HG03342 (cell line): ENCODE results near the gene CPS1.
A peak's percentile ranks its signal among the peaks of the same experiment; 100 is the strongest.

ENCODE experiments used
- ATAC-seq: cut with Tn5 transposase; IDR thresholded peaks from one replicate; pipeline ENCODE4 v1.9.1; 2021; ENCODE audit warnings: mild to moderate bottlenecking, moderate library complexity; ENCODE audit not compliant: unreplicated experiment

Gene CPS1

GRCh38 chr2:210599476-210599875, 43.1 kb downstream of the CPS1 start:
- ATAC-seq, result no peak

GRCh38 chr2:210604666-210605065, 48.3 kb downstream of the CPS1 start:
- ATAC-seq, result no peak

- no peak for ATAC-seq
Observed at GRCh38 chr2:210606001-210606400, 49.6 kb downstream of the CPS1 start.

- peak; percentile 72 for ATAC-seq
Observed at GRCh38 chr2:210611466-210611865, 55.1 kb downstream of the CPS1 start.

DNA sequence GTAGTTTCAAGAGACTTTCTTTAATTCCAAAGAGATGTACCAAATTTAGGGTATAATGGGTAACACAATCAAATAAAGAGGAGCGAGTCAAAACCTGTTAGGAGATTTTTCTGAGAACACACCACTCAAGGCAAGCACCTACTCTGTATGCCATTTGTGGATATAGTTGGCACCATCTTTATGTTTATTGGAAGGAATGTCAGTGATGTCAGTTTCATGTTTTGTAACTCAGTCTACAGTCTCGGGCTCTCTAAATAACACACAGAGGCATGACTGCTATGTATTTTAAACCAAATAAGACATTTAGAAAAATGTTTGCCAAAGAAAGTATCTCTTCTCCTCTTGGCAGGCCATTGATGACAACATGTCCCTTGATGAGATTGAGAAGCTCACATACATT, 59.7 kb downstream of the CPS1 start:
- ATAC-seq, result no peak

DNA sequence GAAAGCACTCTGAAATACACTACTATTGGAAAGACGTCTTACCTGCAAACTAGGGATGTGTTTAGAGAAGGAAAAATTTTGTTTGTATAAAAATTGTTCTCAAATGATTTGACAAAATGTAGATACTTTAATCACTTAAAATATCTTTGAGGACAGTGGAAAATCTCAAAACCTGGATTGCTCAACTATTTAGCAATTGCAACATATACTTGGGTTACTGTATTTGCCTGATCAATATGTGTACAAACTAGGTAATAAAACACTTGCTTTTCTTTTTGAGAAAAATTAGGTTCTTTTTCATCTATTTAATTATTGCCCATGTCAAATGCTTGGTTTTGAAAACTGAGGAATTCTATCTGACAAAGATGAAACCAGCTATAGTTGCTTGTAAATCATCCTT, 60.9 kb downstream of the CPS1 start:
- no peak for ATAC-seq

GRCh38 chr2:210617732-210618330, 61.4 kb downstream of the CPS1 start:
- ATAC-seq, result peak; percentile 75

DNA sequence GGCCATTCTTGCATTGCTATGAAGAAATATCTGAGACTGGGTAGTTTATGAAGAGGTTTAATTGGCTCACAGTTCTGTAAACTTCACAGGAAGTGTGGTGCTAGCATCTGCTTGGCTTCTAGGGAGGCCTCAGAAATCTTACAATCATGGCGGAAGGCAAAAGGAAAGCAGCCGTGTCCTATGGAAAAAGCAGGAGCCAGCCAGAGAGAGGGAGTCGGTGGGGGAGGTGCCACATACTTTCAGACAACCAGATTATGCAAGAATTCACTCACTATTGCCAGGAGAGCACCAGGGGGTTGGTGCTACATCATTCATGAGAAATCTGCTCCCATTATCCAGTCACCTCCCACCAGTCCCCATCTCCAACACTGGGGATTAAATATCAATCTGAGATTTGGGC, 64.1 kb downstream of the CPS1 start:
- ATAC-seq, result no peak

GRCh38 chr2:210623506-210623905, 67.1 kb downstream of the CPS1 start:
- no peak for ATAC-seq

DNA sequence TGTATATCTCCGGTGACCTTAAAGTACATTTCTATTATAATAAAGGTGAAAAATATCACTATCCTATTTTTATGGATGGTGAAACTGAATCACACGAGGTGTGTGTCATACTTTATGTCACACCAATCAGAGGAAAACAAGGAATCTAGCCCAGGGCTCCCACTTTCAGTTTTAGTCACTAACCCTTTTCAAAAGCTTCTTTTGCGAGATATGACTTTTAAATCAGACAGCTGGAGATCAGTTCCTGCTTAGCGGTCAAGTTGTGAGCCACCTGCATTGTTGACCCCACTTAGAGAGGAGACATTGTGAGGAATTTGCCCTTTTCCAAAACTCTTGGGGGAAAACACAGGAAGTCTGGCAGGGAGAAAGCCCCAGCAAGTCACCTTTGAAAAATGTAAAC, 70.5 kb downstream of the CPS1 start:
- peak; percentile 56 for ATAC-seq

DNA sequence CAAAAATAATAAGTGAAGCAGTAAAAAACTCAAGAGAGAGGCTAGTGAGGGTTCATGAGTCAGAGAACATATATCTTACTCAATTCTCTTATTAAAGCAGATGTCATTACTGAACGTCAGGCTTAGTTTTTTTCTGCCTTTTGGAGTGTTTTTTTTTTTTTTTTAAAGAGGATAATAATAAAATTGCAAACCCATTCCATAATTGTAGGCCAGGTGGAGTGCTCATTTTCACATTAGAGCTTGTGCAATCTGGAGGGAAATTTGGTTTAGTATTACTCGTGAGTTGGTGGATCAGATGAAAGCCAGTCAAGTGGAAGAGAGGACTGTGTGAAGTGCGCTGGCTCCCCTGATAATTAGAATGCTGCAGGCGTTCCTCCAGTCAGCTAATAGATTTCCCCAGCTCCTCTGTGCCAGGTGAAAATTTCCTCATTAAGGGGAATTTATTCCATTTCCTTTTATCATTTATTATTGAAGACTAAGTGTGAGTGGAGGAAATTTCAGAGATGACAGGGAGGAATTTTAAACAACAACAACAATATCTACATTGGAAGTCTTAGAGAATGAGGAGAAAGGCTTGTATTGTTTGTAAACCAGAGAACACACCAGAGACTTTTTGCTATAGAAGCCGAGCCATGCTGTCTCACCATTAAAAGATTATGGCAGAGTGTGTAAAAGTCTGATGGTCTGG, 74.6 kb downstream of the CPS1 start:
- ATAC-seq, result no peak

- ATAC-seq, result no peak
Observed at GRCh38 chr2:210633699-210634098, 77.3 kb downstream of the CPS1 start.

- no peak for ATAC-seq
Observed at GRCh38 chr2:210635257-210635656, 78.9 kb downstream of the CPS1 start.

DNA sequence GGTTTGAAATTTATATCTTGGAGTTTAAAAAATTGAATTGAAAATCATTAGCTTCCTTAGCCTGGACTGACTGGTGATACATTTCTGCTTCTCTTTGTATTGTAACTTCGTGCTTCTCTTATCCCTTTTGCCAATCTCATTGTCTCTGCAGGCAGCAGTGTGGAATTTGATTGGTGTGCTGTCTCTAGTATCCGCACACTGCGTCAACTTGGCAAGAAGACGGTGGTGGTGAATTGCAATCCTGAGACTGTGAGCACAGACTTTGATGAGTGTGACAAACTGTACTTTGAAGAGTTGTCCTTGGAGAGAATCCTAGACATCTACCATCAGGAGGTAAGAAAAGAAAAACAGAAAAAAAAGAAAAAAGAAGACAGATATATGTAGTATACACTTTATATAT, 85.9 kb downstream of the CPS1 start:
- no peak for ATAC-seq

DNA sequence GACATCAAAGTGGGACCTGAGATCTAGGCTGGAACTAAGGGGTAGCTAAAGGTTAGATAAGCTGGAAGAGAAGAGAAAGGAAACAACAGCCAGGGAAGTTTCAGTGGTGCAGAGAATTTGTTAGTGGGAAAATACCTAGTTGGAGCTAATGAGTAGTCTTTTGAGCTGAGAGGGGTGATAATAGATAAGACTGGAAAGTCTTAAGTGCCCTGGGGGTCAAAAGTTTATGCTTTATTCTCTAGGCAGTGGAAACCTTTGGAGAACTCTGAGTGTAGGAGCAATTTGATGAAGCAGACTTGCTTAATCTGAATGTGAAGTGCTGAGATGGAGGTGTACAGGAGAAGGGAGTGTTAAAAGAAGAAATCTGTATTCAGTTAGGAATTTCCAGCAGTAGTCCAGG, 90.8 kb downstream of the CPS1 start:
- ATAC-seq, result no peak

- no peak for ATAC-seq
Observed at GRCh38 chr2:210654091-210654490, 97.7 kb downstream of the CPS1 start.

GRCh38 chr2:210655229-210655975, 99.0 kb downstream of the CPS1 start:
- no peak for ATAC-seq

- ATAC-seq, result no peak
Observed at GRCh38 chr2:210657874-210658273, 101.5 kb downstream of the CPS1 start.

DNA sequence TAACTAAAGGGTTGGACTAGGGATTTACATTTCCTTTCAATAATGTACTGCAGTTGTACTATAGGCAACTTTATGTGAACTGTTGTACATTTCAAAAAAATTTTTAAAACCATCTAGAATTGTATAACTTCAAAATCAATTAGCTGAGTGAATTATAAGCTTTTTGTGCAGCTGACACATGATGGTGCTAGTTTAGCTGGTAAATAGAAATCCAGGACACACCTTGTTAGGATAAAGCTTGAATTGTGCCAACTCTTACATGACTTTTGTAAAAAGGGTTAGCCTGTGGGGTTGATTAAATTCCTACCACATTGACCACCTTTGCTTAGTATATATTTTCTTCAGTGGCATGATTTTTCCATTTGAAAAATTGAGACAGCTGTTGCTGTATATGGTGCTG, 104.4 kb downstream of the CPS1 start:
- ATAC-seq, result no peak

- no peak for ATAC-seq
Observed at GRCh38 chr2:210662560-210662959, 106.2 kb downstream of the CPS1 start.

DNA sequence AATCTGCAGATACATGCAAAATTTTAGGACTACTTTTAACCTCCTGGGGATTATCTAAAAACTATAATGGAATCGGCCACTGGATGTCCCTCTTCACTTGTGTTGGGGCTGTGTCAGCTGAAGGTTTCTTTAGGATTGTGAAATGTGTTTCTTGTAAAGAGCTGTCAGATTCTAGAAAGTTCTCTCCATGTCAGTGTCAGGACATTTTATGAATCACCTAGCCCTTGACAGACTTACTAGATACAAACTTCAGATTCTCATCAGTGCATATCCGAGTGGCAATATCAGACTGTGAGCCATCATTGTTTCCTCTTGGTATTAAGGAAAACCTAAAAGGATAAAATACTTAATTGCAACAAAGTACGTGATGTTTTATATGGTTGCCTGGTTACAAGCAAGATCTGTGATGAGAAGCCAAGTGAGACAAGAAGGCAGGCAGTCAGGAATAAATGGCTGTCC, 107.3 kb downstream of the CPS1 start:
- ATAC-seq, result no peak

- ATAC-seq, result no peak
Observed at GRCh38 chr2:210667711-210668110, 111.3 kb downstream of the CPS1 start.
